Coronary artery (tissue), 2 donors: ENCODE measurements around the gene ALKBH5.

Source experiments
- DNase-seq: peaks from one replicate; pipeline ENCODE4 v3.0.0-alpha.2; 2017; ENCODE audit warnings: low spot score
- H3K27ac ChIP-seq, 2 donors: fragments of 200-600 bp; sonication (generic); one replicate each; pipeline ENCODE4 v1.5.1; 2016 to 2019
- H3K4me3 ChIP-seq: fragments of 200-600 bp; sonication (generic); 2 replicates; pipeline ENCODE4 v1.5.1; 2016; ENCODE audit warnings: mild to moderate bottlenecking, moderate library complexity
- TF ChIP-seq, protein P1 (sequence below): fragments of 200-600 bp; sonication (generic); IDR thresholded peaks from one replicate; pipeline ENCODE4 v1.5.1; 2019; ENCODE audit warnings: antibody characterized with exemption

ALKBH5 gene

DNA sequence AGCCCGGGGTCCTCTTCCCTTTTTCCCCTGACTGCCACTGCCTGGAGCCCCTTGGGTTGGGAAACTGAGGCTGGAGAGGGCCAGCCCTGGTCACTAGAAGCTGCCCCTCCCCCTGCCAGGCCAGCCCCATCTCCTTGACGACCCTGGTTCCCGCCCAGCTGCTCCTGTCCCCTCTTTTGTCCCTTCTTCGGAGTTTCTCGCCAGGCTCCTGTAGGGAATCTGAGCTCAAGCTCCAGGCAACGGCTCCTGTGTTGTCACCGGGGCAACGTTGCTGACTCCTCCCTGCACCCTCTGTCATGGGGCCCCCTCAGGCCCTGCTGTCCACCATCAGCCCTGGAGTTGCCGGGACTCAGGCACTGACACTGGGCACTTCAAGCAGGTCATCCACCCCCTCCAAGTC, 47.5 kb downstream of the ALKBH5 start:
- no peak overlapping the region for H3K4me3 ChIP-seq
- no peak for DNase-seq
- TF ChIP-seq, protein P1, sequence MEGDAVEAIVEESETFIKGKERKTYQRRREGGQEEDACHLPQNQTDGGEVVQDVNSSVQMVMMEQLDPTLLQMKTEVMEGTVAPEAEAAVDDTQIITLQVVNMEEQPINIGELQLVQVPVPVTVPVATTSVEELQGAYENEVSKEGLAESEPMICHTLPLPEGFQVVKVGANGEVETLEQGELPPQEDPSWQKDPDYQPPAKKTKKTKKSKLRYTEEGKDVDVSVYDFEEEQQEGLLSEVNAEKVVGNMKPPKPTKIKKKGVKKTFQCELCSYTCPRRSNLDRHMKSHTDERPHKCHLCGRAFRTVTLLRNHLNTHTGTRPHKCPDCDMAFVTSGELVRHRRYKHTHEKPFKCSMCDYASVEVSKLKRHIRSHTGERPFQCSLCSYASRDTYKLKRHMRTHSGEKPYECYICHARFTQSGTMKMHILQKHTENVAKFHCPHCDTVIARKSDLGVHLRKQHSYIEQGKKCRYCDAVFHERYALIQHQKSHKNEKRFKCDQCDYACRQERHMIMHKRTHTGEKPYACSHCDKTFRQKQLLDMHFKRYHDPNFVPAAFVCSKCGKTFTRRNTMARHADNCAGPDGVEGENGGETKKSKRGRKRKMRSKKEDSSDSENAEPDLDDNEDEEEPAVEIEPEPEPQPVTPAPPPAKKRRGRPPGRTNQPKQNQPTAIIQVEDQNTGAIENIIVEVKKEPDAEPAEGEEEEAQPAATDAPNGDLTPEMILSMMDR: no peak

DNA sequence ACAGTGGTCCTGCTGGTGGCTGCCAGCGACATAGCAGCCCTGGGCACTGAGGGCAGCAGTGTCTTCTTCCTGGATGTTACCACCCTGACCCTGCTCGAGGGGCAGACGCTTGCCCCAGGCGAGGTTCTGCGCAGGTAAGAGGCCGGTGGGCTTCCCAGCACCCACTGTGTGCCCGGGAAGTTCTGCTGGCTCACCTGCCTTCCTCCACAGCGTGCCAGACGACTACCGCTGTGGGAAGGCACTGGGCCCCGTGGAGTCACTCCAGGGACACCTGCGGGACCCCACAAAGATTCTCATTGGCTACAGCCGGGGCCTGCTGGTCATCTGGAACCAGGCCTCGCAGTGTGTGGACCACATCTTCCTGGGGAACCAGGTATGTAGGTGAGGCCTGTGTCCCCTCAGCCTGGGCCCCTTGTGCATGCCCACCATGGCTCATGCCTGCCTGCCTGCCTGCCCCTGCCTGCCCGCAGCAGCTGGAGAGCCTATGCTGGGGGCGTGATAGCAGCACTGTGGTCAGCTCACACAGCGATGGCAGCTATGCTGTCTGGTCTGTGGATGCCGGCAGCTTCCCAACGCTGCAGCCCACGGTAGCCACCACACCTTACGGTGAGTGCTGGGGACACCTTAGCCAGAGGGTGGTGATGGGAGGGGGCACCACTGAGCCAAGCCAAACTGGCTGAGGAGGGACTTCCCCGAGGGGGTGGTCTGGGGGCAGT, 50.3 kb downstream of the ALKBH5 start:
- TF ChIP-seq, protein P1: no peak
- no peak for DNase-seq
- H3K27ac ChIP-seq: no peak overlapping the region
- no peak overlapping the region for H3K4me3 ChIP-seq

More for the DNA sequence above, 47.5 kb downstream of the ALKBH5 start:
- H3K27ac ChIP-seq: no peak overlapping the region

DNA sequence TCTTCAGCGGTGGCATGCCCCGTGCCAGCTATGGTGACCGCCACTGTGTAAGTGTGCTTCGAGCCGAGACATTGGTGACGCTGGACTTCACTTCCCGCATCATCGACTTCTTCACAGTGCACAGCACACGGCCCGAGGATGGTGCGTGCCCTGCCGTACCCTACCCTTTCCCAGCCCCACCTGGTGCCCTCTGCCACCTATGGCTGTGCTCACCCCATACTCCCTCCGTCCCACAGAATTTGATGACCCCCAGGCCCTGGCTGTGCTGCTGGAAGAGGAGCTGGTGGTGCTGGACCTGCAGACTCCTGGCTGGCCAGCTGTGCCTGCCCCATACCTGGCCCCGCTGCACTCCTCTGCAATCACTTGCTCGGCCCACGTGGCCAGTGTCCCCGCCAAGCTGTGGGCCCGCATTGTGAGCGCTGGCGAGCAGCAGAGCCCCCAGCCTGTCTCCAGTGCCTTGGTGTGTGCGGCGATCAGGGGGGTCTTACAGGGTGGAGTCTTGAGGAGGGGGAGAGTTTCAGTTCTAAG, 51.3 kb downstream of the ALKBH5 start:
- TF ChIP-seq, protein P1: no peak
- H3K27ac ChIP-seq: peak overlapping the region in 1 of 2 donors; percentile 56
- no peak overlapping the region for H3K4me3 ChIP-seq
- no peak for DNase-seq

DNA sequence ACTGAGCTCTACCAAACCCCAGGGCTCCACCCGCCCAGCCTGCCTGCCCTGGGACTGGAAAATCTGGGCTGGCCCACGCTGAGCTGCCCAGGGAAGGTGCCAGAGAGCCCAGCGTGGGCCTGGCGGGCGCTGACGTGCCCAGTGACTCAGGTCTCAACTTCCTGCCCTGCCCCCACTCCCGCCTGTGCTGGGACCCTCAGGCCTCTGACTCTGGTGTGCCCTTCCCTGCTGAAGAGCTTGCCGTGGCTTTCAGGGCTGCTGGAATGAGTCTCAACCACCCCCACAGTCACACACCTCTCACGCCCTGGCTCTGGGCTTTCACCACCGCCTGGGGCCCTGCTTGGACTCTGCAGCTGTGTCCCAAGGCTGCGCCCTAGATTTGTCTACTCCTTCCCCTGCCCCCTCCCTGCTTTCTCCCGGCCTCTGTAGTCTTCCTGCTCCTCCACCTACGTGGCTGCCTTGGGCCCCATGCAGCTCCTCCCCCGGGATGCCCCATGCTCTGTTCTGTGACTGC, 52.2 kb downstream of the ALKBH5 start:
- peak overlapping the region in 1 of 2 donors; percentile 56 for H3K27ac ChIP-seq
- no peak for DNase-seq
- no peak overlapping the region for H3K4me3 ChIP-seq
- TF ChIP-seq, protein P1: no peak

DNA sequence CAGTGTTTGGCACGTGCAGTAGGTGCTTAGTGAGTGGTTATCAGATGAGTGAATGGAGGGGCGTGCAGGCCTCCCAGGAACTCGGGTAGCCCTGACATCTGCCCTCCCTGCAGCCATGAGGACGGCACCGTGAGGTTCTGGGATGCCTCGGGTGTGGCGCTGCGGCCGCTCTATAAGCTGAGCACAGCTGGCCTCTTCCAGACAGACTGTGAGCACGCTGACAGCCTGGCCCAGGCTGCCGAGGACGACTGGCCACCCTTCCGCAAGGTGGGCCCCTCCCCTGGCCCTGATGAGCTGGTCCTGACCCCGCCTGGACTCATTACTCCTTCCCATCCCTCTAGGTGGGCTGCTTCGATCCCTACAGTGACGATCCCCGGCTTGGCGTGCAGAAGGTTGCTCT, 52.9 kb downstream of the ALKBH5 start:
- TF ChIP-seq, protein P1: no peak
- Histone ChIP-seq H3K27ac (no peak overlapping the region), H3K4me3 (no peak overlapping the region)
- no peak for DNase-seq

DNA sequence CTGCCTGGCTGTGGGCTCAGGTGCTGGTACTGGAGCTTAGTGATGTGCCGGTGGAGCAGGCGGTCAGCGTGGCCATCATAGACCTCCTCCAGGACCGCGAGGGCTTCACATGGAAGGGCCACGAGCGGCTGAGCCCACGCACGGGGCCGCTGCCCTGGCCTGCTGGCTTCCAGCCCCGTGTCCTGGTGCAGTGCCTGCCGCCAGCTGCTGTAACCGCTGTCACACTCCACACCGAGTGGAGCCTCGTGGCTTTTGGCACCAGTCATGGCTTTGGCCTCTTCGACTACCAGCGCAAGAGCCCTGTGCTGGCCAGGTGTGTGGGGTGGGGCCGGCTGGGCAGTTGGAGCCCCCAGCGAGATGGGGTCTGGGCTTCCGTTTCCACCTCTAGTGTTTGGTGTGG, 53.8 kb downstream of the ALKBH5 start:
- no peak overlapping the region for H3K4me3 ChIP-seq
- TF ChIP-seq, protein P1: no peak
- H3K27ac ChIP-seq: no peak overlapping the region
- no peak for DNase-seq

DNA sequence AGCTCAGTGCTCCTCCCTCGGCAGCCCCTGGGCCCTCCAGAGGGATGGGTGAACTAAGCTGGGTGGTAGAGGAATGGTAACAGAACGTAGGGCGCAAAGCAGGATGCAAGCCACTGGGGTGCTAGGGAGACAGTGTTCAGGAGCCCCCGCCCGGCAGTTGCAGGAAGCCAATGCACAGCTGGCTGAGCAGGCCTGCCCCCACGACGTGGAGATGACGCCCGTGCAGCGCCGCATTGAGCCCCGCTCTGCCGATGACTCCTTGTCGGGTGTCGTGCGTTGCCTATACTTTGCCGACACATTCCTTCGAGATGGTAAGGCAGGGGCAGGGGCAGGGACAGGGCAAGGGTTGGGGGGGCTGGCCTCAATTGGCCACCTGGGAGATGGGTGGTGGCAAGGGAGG, 54.7 kb downstream of the ALKBH5 start:
- Histone ChIP-seq H3K27ac (no peak overlapping the region), H3K4me3 (no peak overlapping the region)
- no peak for DNase-seq
- TF ChIP-seq, protein P1: no peak
